ENCODE measurements around the gene SORCS3.

GRCh38 chr10:104665174-104665573, 24.1 kb downstream of the SORCS3 start:
- no peak for TF ChIP-seq CTCF (conservative IDR thresholded peaks at IDR 0.05; ENCODE audit: low read length)
- TF ChIP-seq EZH2phosphoT487 (IDR thresholded peaks at IDR 0.05; ENCODE audit: borderline replicate concordance): no peak

Data from Loucy (cell line).